VCaP (cell line): Measurements from ENCODE around the gene MIER3.

Source experiments
- H3K27ac ChIP-seq: fragments of 450-650 bp; 2 replicates; pipeline ENCODE4 v1.5.1; 2017
- CTCF ChIP-seq: fragments of 450-650 bp; conservative IDR thresholded peaks from 2 replicates; pipeline ENCODE4 v1.5.1; 2017; ENCODE audit warnings: mild to moderate bottlenecking, moderate library complexity

The MIER3 gene

GRCh38 chr5:56959326-56959725 lies 7.4 kb upstream of the MIER3 start:
- no peak overlapping the region for H3K27ac ChIP-seq

GRCh38 chr5:56958595-56958994 lies 6.7 kb upstream of the MIER3 start:
- no peak overlapping the region for H3K27ac ChIP-seq
- TF ChIP-seq CTCF: no peak

More at GRCh38 chr5:56959326-56959725, 7.4 kb upstream of the MIER3 start:
- TF ChIP-seq CTCF: no peak

- H3K27ac ChIP-seq: no peak overlapping the region
- TF ChIP-seq CTCF: no peak
These were observed 2.3 kb upstream of the MIER3 start for GRCh38 chr5:56954262-56954661.

- TF ChIP-seq CTCF: no peak
- H3K27ac ChIP-seq: peak overlapping the region; percentile 90
These were observed 587 bp downstream of the MIER3 start for GRCh38 chr5:56951126-56951945.

GRCh38 chr5:56950626-56951125 lies 1.2 kb downstream of the MIER3 start:
- H3K27ac ChIP-seq: peak overlapping the region; percentile 90
- no peak for TF ChIP-seq CTCF

- no peak for TF ChIP-seq CTCF
- H3K27ac ChIP-seq: no peak overlapping the region
These were observed 4.9 kb downstream of the MIER3 start for GRCh38 chr5:56947052-56947451.

- TF ChIP-seq CTCF: no peak
- no peak overlapping the region for H3K27ac ChIP-seq
These were observed 9.9 kb downstream of the MIER3 start for GRCh38 chr5:56941981-56942380.
